ENCODE results near the gene ADAMTSL3.

The ADAMTSL3 gene

DNA sequence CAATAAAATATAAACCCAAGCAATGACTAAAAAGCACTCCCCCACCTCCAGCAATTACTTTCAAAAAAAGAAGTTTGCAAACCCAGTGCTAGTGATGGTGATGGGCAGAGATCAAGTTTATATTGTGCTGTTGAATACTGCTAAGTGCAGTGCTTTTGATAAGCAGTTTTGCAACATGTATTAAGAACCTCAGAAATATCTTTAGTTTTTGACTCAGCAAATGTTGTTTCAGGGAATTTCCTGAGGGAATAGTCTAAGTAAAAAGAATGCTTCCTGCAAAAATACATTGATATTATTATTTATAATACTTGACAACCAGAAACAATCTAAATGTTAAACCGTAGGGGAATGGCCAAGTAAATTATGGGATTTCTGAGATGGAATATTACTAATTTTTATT is 69.3 kb downstream of the ADAMTSL3 start:
- Histone ChIP-seq H3K36me3 (ENCODE audit: low read length) (no peaks in the 10 kb centered on the region), H3K9ac (ENCODE audit: low read length) (no peak overlapping the region), H3K9me2 (replicated peaks; ENCODE audit: insufficient read depth, low read length) (no peaks in the 10 kb centered on the region), H2AFZ (ENCODE audit: low read depth, low read length, severe bottlenecking) (no peak overlapping the region), H3K4me2 (ENCODE audit: low read depth, low read length, poor library complexity, severe bottlenecking) (no peak overlapping the region), H4K20me1 (ENCODE audit: low read depth, low read length) (no peaks in the 10 kb centered on the region), H3K79me2 (ENCODE audit: insufficient read depth, low read length) (no peaks in the 10 kb centered on the region), H3K27me3 (ENCODE audit: low read length) (no peaks in the 10 kb centered on the region), H3K9me3 (ENCODE audit: insufficient read depth, low read length) (no peaks in the 10 kb centered on the region), H3K27ac (ENCODE audit: low read depth, low read length) (no peak overlapping the region), H3K4me3 (ENCODE audit: insufficient read depth, low read length, poor library complexity, severe bottlenecking) (no peak overlapping the region), H3F3A (ENCODE audit: insufficient read depth) (no peaks in the 10 kb centered on the region)
- TF ChIP-seq, protein P1, sequence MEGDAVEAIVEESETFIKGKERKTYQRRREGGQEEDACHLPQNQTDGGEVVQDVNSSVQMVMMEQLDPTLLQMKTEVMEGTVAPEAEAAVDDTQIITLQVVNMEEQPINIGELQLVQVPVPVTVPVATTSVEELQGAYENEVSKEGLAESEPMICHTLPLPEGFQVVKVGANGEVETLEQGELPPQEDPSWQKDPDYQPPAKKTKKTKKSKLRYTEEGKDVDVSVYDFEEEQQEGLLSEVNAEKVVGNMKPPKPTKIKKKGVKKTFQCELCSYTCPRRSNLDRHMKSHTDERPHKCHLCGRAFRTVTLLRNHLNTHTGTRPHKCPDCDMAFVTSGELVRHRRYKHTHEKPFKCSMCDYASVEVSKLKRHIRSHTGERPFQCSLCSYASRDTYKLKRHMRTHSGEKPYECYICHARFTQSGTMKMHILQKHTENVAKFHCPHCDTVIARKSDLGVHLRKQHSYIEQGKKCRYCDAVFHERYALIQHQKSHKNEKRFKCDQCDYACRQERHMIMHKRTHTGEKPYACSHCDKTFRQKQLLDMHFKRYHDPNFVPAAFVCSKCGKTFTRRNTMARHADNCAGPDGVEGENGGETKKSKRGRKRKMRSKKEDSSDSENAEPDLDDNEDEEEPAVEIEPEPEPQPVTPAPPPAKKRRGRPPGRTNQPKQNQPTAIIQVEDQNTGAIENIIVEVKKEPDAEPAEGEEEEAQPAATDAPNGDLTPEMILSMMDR (IDR thresholded peaks at IDR 0.05; ENCODE audit: insufficient read depth, low read length, poor library complexity, severe bottlenecking): no peak
- TF ChIP-seq EZH2phosphoT487 (conservative IDR thresholded peaks at IDR 0.05; ENCODE audit: low read length): no peak

- no peak for TF ChIP-seq EZH2phosphoT487 (conservative IDR thresholded peaks at IDR 0.05; ENCODE audit: low read length)
- TF ChIP-seq, protein P1 (IDR thresholded peaks at IDR 0.05; ENCODE audit: insufficient read depth, low read length, poor library complexity, severe bottlenecking): no peak
These were observed 78.3 kb downstream of the ADAMTSL3 start for GRCh38 chr15:83732196-83732595.

GRCh38 chr15:83732770-83733169 is 78.8 kb downstream of the ADAMTSL3 start:
- Histone ChIP-seq H3K9me3 (ENCODE audit: insufficient read depth, low read length) (no peaks in the 10 kb centered on the region), H3K27me3 (ENCODE audit: low read length) (no peaks in the 10 kb centered on the region), H3K9me2 (replicated peaks; ENCODE audit: insufficient read depth, low read length) (no peaks in the 10 kb centered on the region), H3K4me2 (ENCODE audit: low read depth, low read length, poor library complexity, severe bottlenecking) (no peak overlapping the region), H4K20me1 (ENCODE audit: low read depth, low read length) (no peaks in the 10 kb centered on the region), H3K4me3 (ENCODE audit: insufficient read depth, low read length, poor library complexity, severe bottlenecking) (no peak overlapping the region), H3F3A (ENCODE audit: insufficient read depth) (no peaks in the 10 kb centered on the region), H3K36me3 (ENCODE audit: low read length) (no peaks in the 10 kb centered on the region), H2AFZ (ENCODE audit: low read depth, low read length, severe bottlenecking) (no peak overlapping the region), H3K79me2 (ENCODE audit: insufficient read depth, low read length) (no peaks in the 10 kb centered on the region), H3K27ac (ENCODE audit: low read depth, low read length) (no peak overlapping the region), H3K9ac (ENCODE audit: low read length) (no peak overlapping the region)
- TF ChIP-seq EZH2phosphoT487 (conservative IDR thresholded peaks at IDR 0.05; ENCODE audit: low read length): no peak
- TF ChIP-seq, protein P1 (IDR thresholded peaks at IDR 0.05; ENCODE audit: insufficient read depth, low read length, poor library complexity, severe bottlenecking): no peak

More at GRCh38 chr15:83732196-83732595, 78.3 kb downstream of the ADAMTSL3 start:
- no peaks in the 10 kb centered on the region for H3K9me3 ChIP-seq (ENCODE audit: insufficient read depth, low read length)
- no peak overlapping the region for H3K4me2 ChIP-seq (ENCODE audit: low read depth, low read length, poor library complexity, severe bottlenecking)
- no peak overlapping the region for H3K27ac ChIP-seq (ENCODE audit: low read depth, low read length)
- no peaks in the 10 kb centered on the region for H3K79me2 ChIP-seq (ENCODE audit: insufficient read depth, low read length)
- no peaks in the 10 kb centered on the region for H3F3A ChIP-seq (ENCODE audit: insufficient read depth)
- no peaks in the 10 kb centered on the region for H3K27me3 ChIP-seq (ENCODE audit: low read length)
- no peak overlapping the region for H3K9ac ChIP-seq (ENCODE audit: low read length)
- no peak overlapping the region for H3K4me3 ChIP-seq (ENCODE audit: insufficient read depth, low read length, poor library complexity, severe bottlenecking)
- H3K36me3 ChIP-seq (ENCODE audit: low read length): no peaks in the 10 kb centered on the region
- no peaks in the 10 kb centered on the region for H3K9me2 ChIP-seq (replicated peaks; ENCODE audit: insufficient read depth, low read length)
- H4K20me1 ChIP-seq (ENCODE audit: low read depth, low read length): no peaks in the 10 kb centered on the region
- no peak overlapping the region for H2AFZ ChIP-seq (ENCODE audit: low read depth, low read length, severe bottlenecking)

Data from SU-DHL-6 (cell line).